GM18520 (cell line): ENCODE measurements around the gene PAPSS1.

Experiments
- ATAC-seq: cut with Tn5 transposase; IDR thresholded peaks from one replicate; pipeline ENCODE4 v1.9.1; 2021; ENCODE audit not compliant: unreplicated experiment

Gene PAPSS1

DNA sequence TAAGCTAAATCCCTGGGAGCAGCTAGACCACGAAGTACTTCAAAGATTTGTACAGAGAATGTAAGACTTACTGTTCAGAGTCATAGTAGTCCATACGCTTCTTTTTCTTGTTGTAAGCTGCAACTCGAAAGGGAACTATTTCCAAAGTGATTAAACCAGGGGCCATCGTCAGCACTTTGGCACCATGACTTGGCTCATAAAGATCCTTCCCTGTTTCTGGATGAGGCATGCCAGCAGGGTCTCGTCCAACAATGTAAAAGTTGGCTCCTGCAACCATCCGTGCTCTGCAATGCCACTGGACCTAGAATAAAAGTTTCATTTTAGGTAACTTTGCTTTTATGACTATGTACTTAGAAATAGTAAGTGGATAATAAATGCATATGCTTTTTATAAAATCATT is 88.5 kb downstream of the PAPSS1 start:
- ATAC-seq, result no peak

DNA sequence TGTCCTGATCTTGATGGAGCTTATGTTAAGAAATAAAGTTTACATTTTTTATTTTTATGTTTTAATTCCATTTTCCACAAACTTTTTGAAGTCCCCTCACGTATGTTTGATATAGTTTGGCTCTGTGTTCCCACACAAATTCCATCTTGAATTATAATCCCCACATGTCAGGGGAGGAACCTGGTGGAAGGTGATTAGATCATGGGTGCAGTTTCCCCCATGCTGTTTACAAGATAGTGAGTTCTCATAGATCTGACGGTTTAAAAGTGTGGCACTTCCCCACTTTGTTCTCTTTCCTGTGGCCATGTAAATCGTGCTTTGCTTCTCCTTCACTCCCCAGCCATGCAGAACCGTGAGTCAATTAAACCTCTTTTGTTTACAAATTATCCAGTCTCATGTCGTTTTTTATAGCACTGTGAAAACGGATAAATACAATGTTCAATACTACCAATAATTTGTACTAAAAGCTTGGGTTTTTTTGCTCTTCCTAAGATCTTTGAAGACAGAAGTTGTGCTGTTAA is 89.8 kb downstream of the PAPSS1 start:
- no peak for ATAC-seq

DNA sequence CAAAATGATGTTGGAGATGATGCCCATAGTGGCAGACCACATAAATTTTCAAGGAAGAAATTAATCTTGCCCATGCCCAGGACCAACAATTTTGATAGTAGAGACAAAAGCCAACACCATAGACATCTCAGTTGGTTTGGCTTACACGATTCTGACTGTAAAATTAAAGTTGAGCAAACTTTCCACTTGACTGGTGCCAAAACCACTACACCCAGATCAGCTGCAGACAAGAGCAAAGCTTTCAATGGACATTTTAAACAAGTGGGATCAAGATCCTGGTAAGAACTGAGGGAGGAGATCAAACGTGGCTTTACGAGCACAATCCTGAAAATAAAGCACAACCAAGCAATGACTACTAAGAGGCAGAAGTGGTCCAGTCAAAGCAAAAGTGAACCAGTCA is 90.7 kb downstream of the PAPSS1 start:
- no peak for ATAC-seq

DNA sequence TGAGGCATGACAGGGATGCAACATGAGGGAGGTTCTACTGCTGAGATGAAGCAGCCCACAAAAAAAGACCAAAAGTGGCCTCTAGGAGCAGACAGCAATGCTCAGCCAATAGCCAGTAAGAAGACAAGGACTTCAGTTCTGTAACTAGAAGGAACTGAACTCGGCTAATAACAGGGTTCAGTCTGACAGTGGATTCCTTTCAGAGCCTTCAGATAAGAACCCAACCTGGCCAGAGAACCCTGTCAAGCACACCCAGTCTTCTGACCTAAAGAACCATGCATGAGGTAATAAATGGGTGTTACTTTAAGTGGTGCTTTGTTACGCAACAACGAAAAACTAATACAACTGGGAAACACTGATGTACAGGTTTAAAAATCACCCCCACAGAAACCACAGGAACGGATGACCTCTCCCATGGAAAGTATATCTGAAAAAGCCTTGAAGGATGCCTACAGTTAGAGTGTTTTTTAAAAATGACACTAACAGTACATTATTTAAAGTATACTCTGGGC is 94.6 kb downstream of the PAPSS1 start:
- ATAC-seq, result no peak

DNA sequence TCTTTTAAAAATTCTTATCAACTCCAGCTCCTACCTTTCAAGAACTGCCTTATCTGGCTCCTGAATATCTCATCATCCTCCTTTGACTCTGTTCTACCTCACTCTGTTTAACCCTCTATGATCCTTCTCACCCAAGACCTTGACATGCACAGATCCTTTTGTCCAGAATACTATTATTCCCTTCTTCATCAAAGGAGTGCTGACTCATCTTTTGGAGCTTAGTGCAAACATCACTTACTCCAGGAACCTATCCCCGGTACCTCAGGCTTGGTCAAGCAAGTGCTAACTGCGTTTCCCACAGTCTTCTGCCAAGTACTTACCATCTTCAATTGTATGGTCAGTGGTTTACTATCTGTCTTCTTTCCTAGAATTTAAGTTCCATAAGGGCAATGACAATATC is 96.0 kb downstream of the PAPSS1 start:
- ATAC-seq, result no peak

DNA sequence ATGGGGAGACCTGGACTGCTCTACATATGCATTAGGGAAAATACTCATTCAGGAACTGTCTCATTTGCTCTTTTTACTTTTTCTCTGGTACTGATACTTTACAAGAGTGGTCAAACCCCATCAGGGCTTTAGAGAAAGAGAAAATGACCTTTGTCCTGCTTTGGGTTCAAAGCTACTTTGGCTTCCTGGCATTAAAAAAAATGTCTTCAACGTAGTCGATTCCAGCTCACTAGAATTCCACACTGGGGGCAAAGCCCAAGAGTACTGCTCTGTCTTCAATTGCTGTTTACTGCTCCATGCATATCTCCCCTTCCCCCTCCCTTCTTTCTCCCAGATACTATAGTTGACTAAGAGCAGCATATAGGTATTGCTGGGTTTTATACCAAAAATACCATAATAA is 98.0 kb downstream of the PAPSS1 start:
- ATAC-seq, result no peak

DNA sequence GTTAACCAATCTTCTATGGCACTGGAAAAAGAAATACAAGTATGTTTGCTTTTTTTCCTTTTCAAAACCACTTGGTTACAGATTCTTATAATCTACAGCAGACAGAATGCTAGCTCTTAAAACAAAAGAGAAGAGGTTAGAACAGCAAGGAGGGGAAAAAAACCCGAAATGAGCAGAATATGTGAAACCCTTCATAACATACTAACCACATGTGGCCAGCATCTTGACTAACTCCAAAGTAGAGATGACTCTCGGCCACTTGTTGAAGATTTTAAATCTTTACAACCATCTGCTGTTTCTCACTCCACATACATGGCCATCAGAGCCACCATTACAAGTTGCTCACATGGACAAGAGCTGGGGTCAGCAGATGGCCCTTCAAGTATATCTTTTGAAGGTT is 100.3 kb downstream of the PAPSS1 start:
- ATAC-seq, result no peak

DNA sequence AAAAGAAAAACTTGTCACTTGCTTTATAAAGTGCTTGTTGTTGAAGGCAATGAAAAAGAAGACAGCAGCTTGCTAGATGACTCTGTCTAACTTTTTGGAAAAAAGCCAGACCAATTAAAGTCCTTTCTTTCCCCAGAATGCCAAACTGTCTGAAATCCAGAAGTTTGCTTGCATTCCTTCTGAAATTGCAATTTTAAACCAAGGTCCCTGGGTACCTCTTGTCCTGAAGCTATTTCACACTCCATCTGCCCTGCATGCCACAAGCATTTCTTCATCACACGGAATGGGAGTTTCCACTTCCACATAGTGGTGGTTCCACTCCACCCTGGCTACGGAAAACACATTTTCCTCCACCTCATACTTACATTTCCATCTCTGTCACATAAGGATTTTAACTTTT is 101.0 kb downstream of the PAPSS1 start:
- ATAC-seq, result no peak

DNA sequence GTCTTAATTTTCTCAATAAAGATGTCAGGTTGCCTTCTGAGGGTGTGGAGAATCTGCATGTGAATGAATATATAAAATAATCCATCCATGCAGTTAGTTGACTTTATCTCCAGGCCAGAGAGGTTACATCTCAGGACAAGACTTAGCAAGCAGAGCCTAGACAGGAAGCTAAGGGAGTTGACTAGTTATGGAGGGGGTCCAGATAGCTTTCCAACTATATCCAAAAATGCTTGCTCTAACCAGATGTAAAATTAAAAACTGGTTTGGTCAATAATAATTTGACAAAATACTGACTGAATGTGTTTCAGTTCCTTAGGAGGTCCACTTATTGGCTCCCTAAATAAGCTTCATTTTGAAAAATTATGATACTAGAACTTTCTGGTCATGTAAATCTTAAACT is 101.4 kb downstream of the PAPSS1 start:
- ATAC-seq, result no peak

DNA sequence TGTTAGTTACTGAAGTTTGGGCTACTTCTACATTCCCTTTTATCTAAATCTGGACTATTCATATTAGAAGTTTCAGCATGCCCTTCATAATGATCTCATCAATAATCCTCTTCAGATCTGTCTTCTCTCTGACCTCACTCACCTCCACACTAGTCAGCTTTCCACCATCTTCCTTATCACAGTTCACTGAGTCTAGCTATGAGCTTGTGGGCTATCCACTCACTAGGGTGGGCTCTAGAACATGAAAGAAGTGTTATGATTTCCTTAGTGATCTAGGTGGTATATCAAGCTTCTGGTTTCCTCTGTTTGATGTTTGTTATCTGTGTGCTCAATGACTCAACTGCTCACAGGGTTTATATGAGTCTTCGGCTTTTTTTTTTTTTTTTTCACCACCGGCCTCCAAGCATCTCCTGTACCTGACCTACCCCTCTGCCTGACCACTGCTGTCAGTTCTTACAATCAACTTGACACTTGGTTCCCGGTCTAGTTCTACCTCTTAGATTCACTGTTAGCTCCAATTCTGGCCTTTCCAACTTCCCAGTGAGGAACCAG is 103.1 kb downstream of the PAPSS1 start:
- ATAC-seq, result no peak

DNA sequence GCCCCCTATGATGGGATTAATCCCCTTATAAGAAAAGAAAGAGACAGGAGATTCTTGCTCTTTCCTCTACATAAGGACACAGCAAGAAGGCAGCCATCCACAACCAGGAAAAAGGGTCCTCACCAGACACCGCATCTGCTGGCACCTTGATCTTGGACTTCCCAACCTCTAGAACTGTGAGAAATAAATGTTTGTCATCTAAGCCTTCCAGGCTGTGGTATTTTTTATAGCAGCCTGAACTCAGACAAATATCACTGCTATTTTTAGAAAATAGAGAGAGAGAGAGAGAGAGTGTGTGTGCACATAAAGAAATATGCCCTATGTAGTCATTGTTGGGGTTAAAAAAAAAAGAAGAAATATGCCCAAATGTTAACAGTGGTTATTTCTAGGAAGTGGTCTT is 104.2 kb downstream of the PAPSS1 start:
- no peak for ATAC-seq

DNA sequence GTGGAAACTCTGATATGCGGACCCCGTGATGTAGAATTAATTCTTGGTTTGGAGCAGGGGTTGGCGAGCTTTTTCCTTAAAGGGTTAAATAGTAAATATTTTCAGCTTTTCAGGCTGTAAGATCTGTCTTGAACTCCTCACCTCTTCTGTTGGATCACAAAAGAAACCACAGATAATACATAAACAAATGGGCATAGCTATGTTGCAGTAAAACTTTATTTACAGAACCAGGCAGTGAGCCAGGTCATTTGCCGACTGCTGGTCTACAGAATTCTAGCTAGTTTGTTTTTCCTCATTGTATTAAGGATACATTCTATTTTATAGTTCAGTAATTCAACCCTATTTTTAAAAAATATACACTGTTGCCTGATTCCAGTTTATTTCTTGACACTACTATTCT is 116.6 kb downstream of the PAPSS1 start:
- no peak for ATAC-seq

DNA sequence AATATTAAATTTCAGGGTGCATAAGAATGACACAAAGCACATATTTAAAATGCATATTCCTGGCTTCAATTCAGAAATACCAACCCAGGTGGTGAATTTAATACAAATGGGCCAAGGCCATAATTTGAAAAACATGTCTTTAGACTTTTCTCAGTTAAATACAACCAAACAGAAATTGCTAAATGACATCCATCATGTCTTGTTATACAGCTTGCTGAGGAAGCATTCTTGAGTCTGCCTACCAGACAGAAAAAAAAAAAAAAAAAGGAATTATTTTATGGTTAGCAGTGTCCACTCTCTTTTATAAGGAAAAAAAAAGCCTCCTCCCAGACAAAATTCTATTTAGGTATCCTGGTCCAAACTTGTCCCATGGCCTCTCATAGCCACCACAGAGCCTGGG is 119.1 kb downstream of the PAPSS1 start:
- ATAC-seq, result no peak

DNA sequence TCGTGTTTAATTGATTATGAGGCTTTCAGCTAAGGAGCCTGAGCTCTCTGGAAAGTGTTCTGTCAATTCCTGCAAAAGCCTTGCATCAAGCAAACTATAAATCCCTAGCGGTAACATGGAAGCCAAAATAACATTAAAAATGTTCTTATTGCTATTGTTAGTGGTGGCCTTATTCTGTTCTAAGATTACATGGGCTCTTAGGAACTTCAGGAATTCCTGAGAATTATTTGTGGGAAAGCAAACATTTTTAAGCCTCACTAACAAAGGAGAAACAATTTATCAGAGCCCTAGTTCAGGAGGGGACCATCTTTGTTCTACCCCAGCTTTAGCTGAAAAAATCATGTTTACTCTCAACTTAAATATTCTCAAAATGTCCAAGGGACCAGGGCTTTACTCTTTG is 119.6 kb downstream of the PAPSS1 start:
- ATAC-seq, result no peak

DNA sequence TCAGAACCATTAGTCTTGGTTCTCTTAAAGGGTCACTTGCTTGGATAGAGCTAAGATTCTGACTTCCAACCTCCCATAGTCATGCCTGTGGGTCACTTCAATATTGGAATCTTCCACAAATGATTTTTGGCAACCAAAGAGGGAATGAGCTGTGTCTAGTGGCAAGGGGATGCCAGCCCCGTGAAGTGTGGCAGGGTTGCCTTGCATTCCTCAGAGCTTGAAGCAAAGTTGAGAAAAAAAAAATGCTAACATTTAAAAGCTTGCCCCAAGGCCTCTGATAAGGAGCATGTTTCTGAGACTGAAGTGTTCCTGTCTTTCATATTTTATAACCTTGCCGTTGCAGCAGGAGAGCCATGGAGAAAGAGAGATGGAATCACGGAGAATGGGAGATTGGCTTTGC is 120.2 kb downstream of the PAPSS1 start:
- no peak for ATAC-seq

DNA sequence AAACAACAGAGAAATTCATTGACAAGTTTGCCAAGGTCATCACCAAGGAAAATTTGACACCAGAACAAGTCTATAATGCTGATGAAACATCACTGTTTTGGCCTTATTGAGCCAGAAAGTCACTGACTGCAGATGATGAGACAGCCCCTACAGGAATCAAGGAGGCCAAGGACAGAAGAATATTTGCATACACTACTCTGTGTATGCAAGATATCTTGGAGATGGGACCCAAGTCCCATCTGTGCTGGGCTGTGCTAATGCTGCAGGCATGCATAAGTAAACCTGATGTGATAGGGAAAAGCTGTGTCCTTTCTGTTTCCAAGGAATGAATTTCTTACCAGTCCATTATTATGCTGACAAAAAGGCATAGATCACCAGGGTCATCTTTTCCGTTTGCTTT is 126.8 kb downstream of the PAPSS1 start:
- ATAC-seq, result no peak

DNA sequence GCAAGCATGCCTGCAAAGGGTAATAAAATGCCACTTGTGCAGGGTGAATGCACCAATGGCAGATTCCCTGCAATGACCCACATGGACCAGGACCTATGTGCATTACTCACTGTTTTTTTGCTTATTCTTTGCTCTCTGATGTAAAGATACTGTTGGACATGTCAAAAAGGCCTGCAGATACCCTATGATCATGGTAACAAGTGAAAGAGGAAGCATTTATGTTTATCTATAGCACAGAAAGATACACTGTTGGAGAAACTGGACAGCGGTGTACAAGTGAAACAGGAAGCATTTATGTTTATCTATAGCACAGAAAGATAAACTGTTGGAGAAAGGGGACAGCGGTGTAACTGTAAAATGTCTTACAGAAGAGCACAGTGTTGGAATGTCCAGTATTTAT is 127.5 kb downstream of the PAPSS1 start:
- ATAC-seq, result peak; percentile 50

DNA sequence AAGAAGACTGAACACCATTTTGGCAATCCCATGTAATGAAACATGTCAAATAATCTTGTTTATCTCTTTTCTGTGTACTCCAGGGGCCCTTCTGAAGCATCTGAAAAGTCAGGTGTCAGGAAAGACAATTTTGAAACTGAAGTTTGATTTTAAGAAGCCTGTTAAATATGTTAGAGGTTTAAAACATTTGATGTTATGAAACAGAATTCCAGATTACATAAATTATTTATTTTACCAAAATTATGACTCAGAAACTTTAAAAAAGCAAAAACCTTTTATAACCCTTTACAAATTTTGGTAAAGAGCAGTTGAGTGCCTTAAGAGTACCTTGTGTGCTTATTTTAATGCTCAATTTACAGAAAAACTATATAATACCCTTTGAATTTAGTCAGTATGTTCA is 130.8 kb downstream of the PAPSS1 start:
- ATAC-seq, result no peak

DNA sequence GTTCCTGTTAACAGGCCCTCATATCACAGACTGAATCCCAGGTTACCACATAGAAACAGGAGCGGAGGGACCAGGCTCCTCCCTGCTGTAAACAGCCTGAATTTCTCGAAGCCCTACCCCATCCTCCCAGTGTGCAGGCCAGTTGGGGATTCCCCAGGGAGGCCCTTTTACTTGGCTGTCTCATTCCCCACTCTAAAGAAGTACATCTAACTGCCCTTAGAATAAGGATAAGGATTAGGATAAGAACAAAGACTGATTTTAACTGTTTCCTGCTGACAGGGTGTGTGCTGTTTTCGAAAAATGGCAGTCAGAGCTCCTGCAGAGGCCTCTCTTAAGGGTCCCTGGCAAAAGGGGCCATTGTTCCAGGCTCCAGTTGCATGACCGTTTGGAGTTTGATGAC is 133.7 kb downstream of the PAPSS1 start:
- no peak for ATAC-seq

DNA sequence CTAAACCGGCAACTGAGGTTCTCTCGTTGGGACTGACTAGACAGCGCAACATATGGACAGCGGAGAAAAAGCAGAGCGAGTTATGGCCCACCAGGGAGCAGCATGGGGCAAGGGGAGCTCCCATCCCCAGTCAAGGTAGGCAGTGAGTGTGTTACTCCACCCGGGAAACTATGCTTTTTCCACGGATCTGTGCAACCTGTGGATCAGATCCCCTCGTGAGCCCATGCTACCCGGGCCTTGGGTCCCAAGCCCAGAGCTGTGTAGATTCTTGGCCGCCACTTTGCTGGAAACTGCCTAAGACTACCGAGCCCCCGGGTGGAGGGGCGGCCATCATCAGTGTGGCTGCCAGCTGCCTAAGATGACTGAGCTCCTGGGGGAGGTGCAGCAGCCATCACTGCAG is 140.9 kb downstream of the PAPSS1 start:
- no peak for ATAC-seq

DNA sequence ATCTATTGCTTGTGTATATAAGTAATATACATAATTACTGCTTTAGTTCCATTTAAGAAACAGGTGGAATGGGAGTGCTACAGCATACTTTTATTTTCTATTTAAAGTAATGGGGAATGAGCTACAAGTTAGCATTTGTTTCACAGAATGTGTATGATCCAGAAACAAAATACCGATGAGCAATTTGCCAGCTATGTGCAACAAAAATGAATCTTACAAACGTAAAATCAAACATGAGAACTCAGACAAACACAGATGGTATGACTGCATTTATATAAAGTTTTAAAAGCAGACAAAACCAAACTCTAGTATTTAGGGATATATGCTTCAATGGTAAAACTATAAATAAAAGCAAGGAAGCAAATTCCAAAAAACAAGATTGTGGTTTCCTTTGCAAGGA is 141.7 kb downstream of the PAPSS1 start:
- ATAC-seq, result no peak

DNA sequence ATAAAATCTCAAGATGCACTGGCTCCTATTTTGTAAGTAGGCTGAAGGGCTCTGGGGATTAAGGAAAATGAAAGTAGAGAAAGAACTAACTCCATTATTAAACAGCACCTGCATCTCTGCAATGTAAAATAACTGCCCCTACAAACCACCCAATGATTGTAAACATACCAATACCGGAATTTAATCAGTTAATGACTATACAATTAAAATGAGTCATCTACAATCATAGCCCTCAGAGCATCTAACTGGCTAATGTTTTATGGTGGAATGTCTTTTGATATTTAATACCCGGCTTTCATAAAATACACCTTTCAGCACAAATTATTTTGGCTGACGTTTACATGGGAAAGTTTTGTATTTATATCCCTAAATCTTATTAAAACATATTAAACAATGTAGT is 142.3 kb downstream of the PAPSS1 start:
- ATAC-seq, result no peak

DNA sequence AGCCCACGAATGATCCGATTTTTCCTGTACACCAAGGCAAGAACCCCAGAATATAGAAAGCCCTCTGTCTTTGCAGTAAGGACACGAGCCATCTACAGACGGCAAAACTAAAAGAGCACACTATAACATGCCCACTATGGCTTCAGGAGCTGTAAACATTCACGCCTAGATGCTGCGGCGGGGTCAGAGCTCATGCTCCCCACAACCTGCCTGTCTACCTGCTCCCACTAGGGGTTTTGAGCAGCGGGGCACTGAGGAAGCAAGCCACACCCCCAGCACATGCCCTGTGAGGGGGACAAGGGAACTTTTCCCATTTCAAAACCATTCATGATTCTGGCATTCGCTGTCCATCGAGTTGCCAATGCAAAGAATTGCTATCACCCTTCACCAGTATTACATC is 144.8 kb downstream of the PAPSS1 start:
- ATAC-seq, result no peak
